ENCODE results near the gene PER1.

Gene PER1

GRCh38 chr17:8155231-8155995 lies 3.2 kb upstream of the PER1 start:
- DNase-seq (ENCODE audit: extremely low read depth in 1 of 2, low read depth in 1 of 2), result no peak

GRCh38 chr17:8154608-8155155 lies 2.5 kb upstream of the PER1 start:
- no peak for DNase-seq (ENCODE audit: extremely low read depth in 1 of 2, low read depth in 1 of 2)

DNA sequence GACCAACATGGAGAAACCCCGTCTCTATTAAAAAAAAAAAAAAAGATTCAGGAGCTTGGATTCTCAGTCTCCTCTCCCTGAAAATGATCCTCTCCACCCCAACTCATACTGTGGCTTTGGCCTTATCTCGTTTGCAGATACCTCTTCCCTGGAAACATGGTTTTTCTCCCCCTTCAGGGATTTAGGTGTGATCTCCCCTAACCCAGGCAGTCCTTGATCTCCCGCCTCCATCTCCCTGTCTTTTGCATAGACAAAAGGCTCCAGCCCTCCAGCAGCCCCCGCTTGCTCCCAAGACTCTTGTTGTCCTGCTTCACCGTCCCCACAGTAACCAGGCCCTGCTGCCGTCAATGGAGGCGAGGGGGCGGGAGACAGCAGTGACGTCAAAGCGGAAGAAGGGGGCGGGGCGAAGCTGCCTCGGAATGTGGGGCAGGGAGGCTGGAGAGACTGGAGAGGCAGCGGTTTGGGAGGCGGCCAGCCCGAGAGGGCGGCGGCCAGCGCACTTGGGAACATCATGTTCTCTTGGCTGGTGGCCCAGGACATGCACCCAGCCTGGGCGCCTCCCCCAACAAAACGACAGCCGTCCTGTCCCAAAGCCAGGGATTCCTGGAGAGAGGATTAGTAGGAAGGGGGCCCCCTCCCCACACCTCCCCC lies 1.9 kb upstream of the PER1 start:
- DNase-seq (ENCODE audit: extremely low read depth in 1 of 2, low read depth in 1 of 2), result peak; percentile 69 to 83

DNA sequence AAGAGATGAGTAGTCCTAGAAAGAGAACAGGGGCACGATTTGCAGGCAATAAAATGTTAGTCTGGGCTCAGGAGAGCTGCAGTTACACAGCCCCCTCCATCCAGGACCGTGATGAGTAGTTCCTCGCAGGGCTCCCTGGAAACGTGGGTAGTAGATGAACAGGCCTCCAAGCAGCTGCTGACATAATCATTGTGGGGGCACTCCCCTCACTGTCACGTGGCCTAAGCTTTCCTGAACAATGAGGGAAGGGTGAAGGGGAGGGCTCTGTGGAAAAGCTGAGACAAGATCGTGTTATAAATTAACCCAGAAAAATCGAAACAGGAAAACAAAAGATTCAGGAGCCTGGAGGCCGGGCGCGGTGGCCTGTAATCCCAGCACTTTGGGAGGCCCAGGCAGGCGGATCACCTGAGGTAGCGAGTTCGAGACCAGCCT lies 1.3 kb upstream of the PER1 start:
- peak in 1 of 2 donors; percentile 63 for DNase-seq (ENCODE audit: extremely low read depth in 1 of 2, low read depth in 1 of 2)

DNA sequence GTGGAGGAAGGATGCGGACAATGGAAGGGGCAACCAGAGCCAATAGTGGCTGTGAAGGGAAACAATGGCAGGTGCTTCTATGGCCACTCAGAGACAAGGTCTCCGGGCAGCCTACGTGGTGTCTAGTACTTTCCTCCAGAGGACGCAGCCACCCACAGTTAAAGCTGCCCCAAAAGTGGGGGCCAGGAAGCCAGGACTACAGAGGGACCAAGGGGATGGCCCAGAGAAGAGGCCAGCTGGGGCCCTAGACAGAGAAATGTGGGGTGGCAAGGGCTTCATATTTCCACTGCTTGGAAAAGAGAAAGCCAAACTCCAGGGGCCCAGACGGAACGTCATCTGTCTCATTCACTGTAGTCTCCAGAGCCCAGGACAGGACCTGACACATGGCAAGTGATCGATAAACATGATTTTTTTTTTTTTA lies 837 bp upstream of the PER1 start:
- DNase-seq (ENCODE audit: extremely low read depth in 1 of 2, low read depth in 1 of 2), result no peak

GRCh38 chr17:8151641-8152111 lies 528 bp downstream of the PER1 start:
- no peak for DNase-seq (ENCODE audit: extremely low read depth in 1 of 2, low read depth in 1 of 2)

DNA sequence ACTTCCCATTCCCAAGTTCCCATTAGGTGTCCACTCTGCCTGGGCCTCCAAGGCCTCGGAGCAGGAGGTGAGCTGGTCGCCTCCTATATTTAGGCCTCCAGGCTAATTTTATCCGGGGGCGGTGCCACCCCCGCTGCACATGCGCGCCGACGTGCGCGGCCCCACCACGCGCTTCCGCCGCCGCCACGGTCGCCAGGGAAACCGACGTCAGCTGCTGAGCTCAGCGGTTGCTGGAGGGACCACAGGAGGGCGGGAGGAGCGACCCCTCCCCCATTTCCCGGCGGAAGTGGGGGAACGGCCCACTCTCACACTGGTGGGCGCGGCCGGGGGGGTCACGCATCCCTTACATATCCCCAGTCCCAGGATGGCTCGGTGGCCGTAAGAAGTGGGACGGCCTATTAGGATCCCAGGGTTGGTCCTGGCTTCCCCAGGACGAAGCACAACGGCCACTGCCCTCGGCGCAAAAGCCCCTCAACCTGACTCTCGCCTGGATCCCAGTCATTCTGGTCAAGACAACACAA lies 1.0 kb downstream of the PER1 start:
- peak; percentile 77 to 85 for DNase-seq (ENCODE audit: extremely low read depth in 1 of 2, low read depth in 1 of 2)

DNA sequence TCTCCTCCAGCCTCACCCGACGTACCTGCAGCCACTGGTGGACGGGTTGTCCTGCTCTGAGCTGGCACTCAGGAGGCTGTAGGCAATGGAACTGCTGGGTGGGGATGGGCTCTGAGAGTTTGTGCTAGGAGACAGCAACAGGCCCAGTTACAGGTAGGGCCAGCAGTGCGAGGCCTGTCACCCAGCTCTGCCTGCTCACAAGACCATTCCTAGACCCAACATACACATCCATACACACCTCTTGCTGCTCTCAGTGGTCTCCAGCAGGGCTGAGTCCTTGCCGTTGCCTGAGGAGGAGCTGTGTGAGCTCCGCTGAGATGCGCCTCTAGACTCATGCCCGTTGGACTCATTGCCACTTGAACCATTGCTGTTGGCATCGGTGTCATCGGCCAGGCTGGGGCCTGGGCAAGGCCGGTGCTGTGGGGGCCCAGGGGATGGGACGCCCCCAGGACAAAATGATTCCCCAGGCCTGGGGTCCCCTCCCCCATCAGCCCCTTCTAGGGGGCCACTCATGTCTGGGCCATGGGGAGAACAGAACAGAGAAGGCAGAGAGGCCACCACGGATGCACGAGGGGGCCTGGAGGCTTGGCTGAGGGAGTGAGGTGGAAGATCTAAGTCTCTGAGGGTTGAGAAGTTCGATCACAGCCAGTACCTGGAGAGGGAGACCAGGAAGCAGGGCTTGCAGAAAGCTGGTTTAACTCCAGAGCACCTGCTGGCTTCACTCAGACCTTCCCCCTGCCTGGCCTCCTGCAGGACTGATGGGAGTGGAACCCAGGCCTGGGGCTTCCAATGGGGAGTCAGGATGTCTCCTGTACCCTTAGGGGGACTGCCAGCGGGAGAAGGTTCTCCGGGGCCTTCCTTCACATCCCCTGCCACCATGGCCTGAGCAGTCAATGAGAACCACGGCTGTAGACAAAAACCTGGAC lies 1.7 kb downstream of the PER1 start:
- DNase-seq (ENCODE audit: extremely low read depth in 1 of 2, low read depth in 1 of 2), result no peak

- no peak for DNase-seq (ENCODE audit: extremely low read depth in 1 of 2, low read depth in 1 of 2)
Measured at GRCh38 chr17:8149419-8150193, 2.6 kb downstream of the PER1 start.

- no peak for DNase-seq (ENCODE audit: extremely low read depth in 1 of 2, low read depth in 1 of 2)
Measured at GRCh38 chr17:8148560-8148959, 3.6 kb downstream of the PER1 start.

DNA sequence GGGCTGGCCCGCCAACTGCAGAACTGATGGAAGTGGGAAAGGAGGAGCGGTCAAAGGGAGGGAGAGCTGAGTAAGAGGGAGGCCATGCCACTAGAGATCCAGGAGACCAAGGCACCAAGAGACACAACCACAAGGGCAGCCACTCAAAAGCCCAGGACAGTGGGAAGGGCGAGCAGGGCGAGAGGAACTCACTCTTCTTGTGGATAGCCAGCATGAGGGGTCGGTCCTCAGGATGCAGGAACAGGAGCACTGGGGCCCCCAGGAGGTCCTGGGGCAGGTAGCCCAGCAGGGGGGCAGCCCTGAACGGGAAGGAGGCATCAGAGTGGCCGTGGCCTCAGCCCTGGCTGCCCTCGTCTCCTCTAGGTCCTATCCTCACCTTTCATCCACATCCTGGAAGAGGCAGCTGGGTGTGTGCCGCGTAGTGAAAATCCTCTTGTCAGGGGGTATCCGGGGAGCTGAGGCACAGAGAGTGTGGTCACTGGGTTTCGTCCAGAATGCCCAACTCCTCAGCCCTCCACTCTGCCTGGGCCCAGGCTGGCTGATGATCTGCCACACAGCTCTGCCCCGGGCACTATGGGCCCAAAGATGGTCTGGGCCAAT lies 4.3 kb downstream of the PER1 start:
- no peak for DNase-seq (ENCODE audit: extremely low read depth in 1 of 2, low read depth in 1 of 2)

GRCh38 chr17:8147141-8147804 lies 4.9 kb downstream of the PER1 start:
- no peak for DNase-seq (ENCODE audit: extremely low read depth in 1 of 2, low read depth in 1 of 2)

- no peak for DNase-seq (ENCODE audit: extremely low read depth in 1 of 2, low read depth in 1 of 2)
Measured at GRCh38 chr17:8146381-8147140, 5.6 kb downstream of the PER1 start.

GRCh38 chr17:8145811-8146210 lies 6.4 kb downstream of the PER1 start:
- DNase-seq (ENCODE audit: extremely low read depth in 1 of 2, low read depth in 1 of 2), result no peak

- no peak for DNase-seq (ENCODE audit: extremely low read depth in 1 of 2, low read depth in 1 of 2)
Measured at GRCh38 chr17:8144401-8145231, 7.6 kb downstream of the PER1 start.

DNA sequence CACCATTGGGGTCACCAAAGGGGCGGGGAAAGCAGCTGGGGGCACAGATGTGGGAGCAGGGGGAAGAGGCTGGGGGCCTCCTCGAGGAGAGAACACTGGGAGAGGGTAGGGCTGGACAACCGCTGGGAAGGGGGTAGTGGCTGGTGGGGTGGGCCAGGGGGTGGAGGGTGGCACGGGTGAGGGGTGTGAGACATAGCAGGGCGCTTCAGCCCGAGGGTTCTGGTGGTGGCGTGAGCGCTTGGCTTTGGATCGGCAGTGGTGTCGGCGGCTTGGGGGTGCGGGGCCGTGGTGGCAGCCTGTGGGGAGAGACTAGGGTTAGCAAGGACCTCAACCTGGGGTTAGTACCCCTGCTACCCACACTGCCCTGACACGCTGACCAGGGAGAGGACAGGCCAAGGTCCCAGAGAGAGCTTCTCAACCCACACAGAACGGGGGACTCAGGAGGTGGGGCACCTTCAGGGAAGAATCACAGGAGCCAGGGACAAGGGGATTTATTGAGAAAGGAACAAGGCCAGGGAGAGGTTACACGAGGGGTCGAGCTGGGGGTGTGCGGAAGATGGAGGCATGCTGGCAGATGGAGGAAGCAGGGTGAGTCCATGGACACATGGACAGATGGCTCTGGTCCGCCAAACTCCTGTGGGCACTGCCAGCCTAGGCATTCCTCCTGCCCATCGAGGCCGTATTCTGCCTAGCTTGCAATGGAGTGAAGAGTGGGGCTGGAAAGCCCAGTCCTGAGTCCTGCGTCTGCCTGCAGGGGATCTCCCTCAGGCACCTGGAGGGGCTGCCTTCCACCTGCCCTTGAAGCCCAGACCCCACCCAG lies 8.4 kb downstream of the PER1 start:
- no peak for DNase-seq (ENCODE audit: extremely low read depth in 1 of 2, low read depth in 1 of 2)

Measured in stimulated activated CD8-positive, alpha-beta memory T cell treated with anti-CD3 and anti-CD28 coated beads, Interleukin-7, amount 100 ng/mL, for 48 hours (primary cell).